ENCODE results near the gene ZNF646.

ZNF646 gene

GRCh38 chr16:31110106-31111034 lies 36.1 kb downstream of the ZNF646 start:
- no peak for DNase-seq

- DNase-seq: no peak
Measured at GRCh38 chr16:31111881-31112466, 37.8 kb downstream of the ZNF646 start.

DNA sequence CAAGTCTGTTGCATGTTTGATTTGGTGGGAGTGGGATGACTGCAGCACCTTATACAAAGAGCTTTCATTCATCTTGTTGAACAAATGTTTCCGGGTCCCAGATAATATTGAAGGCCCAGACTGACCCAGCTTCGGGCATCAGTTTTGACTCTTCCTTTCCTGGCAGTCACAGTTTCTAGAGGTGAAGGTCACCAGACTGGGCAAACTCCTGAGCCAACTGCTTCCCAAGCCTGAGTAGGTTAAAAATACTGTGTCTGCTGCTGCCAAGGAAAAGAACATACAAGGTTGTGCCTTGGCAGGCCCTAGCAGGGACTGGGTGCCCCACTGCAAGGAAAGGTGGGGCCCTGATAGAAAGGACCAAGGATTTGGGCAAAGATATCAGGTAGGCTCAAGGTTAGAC lies 38.5 kb downstream of the ZNF646 start:
- DNase-seq: no peak

GRCh38 chr16:31113121-31114120 lies 39.2 kb downstream of the ZNF646 start:
- DNase-seq: no peak

DNA sequence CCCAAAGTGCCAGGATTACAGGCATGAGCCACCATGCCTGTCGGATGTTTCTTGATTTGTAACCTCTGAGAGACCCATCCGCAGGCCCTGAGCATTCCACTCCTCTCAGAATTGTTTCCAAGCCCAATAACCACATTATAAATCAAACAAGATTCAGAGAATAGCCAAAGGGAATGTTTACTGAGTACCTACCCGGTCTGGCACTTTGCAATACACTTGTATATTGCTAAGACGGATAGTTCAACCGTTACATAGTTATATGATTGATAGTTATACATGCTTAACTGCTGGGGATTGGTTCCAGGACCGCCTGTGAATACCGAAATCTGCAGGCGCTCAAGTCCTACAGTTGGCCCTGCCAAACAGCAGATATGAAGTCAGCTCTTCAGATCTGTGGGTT lies 40.2 kb downstream of the ZNF646 start:
- no peak for DNase-seq

DNA sequence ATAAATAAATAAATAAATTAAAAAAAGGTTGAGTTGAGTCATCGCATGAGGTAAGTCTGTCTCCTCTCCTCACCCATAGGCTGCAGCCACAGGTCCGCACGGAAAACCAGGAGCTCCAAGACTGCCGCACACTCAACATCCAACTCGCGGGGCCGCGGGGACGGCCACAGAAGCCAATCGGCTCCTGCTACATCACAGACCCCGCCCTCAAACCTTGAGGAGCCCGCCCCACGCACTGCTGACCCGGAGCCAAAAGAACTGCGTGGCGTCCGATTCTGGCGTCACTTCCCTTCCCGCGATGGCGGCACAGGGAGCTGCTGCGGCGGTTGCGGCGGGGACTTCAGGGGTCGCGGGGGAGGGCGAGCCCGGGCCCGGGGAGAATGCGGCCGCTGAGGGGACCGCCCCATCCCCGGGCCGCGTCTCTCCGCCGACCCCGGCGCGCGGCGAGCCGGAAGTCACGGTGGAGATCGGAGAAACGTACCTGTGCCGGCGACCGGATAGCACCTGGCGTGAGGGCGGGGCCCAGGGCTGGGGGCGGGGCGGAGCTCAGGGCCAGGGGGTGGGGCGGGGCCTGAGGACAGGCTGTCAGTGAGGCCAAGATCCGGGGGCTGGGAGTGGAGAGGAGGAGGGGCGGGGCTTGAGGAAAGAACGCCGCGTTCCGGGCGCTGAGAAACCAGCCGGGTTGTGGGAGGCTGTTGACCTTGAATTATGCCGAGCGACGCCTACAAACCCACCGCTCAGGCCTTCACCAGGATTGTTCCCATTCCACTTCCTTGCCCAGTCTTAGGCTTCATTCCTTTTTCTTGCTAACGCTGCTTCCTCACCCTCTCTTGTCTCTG lies 43.4 kb downstream of the ZNF646 start, which contains the start of gene KAT8:
TSS of gene KAT8 (plus strand) at position 281 of the 839 bp plus-strand sequence. CDS start at position 299, 18 bp downstream.
- peak; percentile 89 for DNase-seq

GRCh38 chr16:31118223-31119155 lies 44.3 kb downstream of the ZNF646 start:
- DNase-seq: no peak

DNA sequence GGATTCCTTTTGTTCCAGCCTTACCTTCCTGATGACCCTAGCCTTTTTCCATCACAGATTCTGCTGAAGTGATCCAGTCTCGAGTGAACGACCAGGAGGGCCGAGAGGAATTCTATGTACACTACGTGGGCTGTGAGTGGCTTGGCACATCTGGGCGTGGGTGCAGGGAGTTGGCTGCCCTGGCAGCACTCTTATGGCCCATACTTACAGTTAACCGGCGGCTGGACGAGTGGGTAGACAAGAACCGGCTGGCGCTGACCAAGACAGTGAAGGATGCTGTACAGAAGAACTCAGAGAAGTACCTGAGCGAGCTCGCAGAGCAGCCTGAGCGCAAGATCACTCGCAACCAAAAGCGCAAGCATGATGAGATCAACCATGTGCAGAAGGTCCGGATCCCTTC lies 45.9 kb downstream of the ZNF646 start:
- no peak for DNase-seq

- no peak for DNase-seq
Measured at GRCh38 chr16:31125844-31126243, 51.6 kb downstream of the ZNF646 start.

DNA sequence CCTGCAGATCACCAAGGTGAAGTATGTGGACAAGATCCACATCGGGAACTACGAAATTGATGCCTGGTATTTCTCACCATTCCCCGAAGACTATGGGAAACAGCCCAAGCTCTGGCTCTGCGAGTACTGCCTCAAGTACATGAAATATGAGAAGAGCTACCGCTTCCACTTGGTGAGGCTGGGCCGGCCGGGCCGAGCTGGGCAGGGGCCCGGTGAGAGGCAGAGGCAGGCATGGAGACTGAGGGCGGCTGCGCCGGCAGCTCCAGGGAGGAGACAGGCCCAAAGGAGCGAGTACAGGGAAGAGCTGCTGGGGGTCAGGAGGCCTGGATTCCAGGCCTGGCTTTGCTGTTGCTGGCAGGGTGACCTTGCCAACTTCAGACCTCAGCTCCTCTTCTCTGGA lies 53.0 kb downstream of the ZNF646 start:
- peak; percentile 20 for DNase-seq

GRCh38 chr16:31128711-31129567 lies 54.7 kb downstream of the ZNF646 start:
- DNase-seq: no peak

GRCh38 chr16:31129568-31130335 lies 55.5 kb downstream of the ZNF646 start:
- no peak for DNase-seq

GRCh38 chr16:31130336-31130891 lies 56.2 kb downstream of the ZNF646 start:
- no peak for DNase-seq

- peak; percentile 58 for DNase-seq
Measured at GRCh38 chr16:31130899-31131298, 56.7 kb downstream of the ZNF646 start.

DNA sequence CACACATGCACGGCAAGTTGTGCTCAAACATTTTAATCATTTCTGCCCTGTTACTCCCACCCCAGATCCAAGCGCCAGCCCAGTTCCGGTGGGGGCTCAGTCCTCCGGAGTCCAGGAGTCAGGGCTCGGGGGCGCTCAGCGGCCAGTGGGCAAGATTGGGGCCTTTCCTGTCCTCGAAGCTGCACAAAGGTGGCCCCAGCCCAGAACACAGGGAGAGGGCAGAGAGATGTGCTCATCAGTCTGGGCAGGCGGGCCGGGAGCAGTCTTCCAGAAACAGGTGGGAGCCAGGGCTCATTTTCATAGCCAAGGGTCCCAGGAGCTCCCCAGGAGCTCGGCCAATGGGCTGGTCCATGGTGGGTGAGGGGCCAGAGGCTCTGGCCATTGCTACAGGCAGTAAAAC lies 57.2 kb downstream of the ZNF646 start:
- DNase-seq: no peak

DNA sequence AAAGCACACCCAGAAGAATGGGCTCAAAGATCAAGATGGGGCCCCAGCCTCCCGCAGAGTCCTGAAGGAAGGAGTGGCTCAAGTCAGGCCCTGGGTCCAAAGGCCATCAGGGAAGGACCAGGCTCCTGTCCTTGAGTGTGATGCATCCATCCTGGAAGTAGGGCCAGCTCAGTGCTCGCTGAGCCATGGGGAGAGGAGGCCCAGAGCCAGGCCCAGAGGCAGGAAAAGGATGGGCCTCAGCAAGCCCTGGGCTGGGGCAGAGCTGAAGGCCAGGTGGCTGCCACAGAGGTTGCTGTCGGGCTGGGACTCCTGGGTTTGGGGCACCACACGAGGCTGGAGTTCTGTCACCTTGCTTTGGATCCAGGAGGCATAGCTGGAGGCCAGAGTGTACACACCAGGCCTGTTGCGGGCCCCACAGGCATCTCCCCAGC lies 57.6 kb downstream of the ZNF646 start:
- DNase-seq: no peak

DNA sequence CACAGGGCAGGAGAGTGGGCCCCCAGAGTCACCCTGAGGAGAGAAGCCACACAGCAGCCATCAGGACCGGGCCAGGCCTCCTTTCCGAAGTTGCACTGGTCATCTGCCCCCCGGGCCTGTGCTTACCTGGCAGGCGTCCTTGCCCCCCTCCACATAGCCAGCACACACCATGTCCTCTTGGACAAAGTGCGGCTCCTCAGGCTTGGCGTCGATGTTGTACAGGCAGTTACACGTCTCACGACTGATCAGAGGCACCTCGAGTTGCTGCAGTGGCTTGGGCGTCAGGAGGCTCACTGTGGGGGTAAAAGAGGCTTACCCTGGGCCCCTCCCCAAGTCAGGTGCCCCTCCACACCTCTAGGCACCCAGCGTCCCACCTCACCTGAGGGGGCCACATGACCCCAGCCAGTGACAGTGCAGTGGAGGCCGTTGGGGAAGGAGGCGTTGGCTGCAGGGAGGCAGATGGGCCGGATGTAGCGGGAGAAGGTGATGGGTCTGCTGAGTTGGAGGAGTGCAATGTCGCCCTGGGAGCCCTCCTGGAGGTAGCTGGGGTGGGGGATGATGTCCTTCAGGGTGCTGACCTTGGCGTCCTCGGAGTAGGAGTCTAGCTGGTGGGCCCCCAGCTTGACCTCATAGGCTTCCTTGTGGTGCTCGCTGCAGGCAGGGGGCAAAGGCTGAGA lies 58.2 kb downstream of the ZNF646 start:
- no peak for DNase-seq

DNA sequence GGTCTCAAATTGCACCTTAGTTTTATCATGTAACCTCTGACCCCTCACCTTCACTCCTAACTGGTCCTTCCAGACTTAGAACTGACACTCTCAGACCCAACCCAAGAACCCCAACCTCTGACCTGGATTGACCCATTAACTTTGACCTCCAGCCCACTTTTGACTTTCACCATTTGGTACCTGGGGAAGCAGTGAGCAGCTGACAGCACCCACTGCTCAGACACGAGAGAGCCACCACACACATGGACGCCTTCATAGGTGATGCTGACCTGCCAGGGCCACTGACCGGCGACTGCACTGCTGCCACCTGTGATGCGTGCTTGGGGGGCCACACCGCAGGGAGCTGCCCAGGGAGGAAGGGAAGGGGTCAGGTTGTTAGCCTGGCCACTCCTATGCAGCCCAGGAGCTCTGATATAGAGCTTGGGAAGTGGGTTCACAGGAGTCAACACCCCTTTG lies 58.9 kb downstream of the ZNF646 start:
- no peak for DNase-seq
